GM12874 (cell line): Measurements from ENCODE around the gene TCAP.

Experiments
- CTCF ChIP-seq: IDR thresholded peaks from 2 replicates; pipeline ENCODE4 v1.5.1; 2011; ENCODE audit warnings: low read depth, mild to moderate bottlenecking, control low read depth, low read length, moderate library complexity; ENCODE audit not compliant: insufficient read depth

Gene TCAP

GRCh38 chr17:39667262-39667944, 2.3 kb downstream of the TCAP start:
- no peak for TF ChIP-seq CTCF

DNA sequence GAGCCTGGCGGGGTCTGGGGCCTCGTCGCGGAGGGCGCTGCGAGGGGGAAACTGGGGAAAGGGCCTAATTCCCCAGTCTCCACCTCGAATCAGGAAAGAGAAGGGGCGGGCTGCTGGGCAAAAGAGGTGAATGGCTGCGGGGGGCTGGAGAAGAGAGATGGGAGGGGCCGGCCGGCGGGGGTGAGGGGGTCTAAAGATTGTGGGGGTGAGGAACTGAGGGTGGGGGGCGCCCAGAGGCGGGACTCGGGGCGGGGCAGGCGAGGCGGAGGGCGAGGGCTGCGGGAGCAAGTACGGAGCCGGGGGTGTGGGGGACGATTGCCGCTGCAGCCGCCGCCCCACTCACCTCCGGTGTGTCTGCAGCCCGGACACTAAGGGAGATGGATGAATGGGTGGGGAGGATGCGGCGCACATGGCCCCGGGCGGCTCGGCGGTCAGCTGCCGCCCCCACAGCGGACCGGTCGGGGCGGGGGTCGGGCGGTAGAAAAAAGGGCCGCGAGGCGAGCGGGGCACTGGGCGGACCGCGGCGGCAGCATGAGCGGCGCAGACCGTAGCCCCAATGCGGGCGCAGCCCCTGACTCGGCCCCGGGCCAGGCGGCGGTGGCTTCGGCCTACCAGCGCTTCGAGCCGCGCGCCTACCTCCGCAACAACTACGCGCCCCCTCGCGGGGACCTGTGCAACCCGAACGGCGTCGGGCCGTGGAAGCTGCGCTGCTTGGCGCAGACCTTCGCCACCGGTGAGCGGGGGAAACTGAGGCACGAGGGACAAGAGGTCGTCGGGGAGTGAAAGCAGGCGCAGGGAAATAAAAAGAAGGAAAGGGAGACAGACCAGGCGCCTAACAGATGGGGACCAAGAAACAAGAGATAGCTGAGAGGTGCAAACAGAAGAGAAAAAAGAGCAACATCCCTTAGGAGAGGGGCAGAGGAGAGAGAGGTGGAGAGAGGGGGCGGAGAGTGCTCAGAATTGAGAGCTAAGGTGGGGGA, 3.1 kb downstream of the TCAP start, which contains the start of gene PNMT:
Gene PNMT, plus strand, starts transcription at position 509 of the 980 bp plus-strand sequence. Its CDS starts 23 bp downstream, at position 532.
- TF ChIP-seq CTCF = peak; percentile 83

- TF ChIP-seq CTCF = no peak
Observed at GRCh38 chr17:39669897-39670735, 5.0 kb downstream of the TCAP start.

GRCh38 chr17:39670746-39671145, 5.6 kb downstream of the TCAP start:
- no peak for TF ChIP-seq CTCF

GRCh38 chr17:39671651-39672521, 6.7 kb downstream of the TCAP start:
- peak; percentile 66 for TF ChIP-seq CTCF

DNA sequence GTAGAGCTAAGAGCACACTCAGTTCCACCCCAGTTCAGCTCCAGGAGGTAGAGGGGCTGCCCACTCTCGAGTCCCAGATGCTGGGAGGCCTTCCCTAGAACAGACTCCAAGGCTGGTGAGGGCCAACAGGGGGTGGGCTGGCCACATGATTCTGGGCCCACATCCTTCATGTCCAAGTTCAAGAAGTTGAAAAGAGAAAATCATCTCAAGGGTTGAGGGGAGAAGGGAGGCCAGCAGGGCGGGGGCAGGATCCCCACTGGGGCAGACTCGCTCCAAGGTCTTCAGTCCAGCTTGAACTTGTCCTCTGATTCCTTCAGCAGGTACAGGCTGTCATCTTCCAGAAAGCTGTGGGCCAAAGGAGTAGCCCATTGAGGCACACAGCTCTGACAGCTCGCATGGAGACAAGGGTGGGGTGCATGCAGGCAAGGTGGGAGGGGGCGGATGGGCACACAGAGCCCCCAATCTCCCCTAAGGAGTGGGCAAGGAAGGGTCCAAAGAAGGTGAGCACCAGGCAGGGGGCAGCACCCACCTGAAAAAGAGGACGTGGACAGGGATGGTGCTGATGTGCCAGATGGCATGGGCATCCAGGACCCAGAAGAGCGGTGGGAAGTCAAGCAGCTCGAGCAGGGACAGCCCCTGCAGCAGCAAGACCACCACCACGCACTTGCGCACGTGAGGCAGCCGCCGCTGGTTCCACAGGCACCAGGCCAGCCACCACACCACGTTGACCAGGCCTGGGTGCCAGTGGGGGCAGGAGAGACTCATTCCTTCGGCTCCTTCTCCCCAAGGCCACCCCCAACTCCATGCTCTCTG, 7.6 kb downstream of the TCAP start:
- no peak for TF ChIP-seq CTCF
